ENCODE measurements around the gene CLEC4G.

The CLEC4G gene

GRCh38 chr19:7720351-7720750 is 11.6 kb downstream of the CLEC4G start:
- no peak for DNase-seq

GRCh38 chr19:7718668-7719067 is 13.2 kb downstream of the CLEC4G start:
- DNase-seq, result no peak

GRCh38 chr19:7716762-7717161 is 15.1 kb downstream of the CLEC4G start:
- DNase-seq, result no peak

- DNase-seq, result no peak
Observed at GRCh38 chr19:7715671-7716070, 16.2 kb downstream of the CLEC4G start.

DNA sequence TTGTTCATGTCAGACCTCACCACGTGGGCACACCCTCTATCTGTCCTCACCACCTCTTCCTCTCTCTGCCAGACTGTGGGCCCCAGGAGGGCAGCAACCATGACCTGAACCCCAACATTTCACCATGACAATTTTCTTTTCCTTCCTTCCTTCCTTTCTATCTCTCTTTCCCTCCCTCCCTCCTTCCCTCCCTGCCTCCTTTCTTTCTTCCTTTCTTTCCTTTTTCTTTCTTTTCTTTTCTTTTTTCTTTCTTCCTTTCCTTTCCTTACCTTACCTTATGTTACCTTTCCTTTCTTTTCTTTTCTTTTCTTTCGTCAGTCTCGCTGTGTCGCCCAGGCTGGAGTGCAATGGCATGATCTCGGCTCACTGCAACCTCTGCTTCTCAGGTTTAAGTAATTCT is 21.3 kb downstream of the CLEC4G start:
- no peak for DNase-seq

GRCh38 chr19:7709932-7710460 is 21.9 kb downstream of the CLEC4G start:
- no peak for DNase-seq

DNA sequence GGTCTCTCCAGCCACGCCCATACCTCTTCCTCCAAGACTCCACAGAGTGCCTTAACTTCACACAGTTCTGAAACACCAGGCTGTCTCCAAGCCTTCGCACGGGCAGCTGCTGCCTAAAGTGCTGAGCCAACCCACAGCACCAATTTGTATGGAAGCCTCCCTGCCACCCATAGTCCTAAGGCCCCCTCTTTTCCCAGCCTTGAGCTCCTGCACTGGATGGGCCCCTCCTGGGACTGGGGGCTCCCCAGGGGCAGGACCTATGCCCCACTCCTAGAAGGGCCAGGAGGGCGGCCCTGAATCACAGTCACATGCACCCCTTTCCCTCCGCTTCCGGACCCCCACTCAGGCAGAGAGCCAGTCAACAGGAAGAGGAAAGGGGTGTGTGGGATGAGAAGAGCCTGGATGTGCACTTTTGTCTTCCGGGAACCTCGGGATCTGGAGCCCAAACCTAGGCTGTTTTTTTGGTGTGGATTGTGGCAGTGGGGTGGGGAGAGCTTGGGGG is 24.9 kb downstream of the CLEC4G start:
- DNase-seq, result no peak

DNA sequence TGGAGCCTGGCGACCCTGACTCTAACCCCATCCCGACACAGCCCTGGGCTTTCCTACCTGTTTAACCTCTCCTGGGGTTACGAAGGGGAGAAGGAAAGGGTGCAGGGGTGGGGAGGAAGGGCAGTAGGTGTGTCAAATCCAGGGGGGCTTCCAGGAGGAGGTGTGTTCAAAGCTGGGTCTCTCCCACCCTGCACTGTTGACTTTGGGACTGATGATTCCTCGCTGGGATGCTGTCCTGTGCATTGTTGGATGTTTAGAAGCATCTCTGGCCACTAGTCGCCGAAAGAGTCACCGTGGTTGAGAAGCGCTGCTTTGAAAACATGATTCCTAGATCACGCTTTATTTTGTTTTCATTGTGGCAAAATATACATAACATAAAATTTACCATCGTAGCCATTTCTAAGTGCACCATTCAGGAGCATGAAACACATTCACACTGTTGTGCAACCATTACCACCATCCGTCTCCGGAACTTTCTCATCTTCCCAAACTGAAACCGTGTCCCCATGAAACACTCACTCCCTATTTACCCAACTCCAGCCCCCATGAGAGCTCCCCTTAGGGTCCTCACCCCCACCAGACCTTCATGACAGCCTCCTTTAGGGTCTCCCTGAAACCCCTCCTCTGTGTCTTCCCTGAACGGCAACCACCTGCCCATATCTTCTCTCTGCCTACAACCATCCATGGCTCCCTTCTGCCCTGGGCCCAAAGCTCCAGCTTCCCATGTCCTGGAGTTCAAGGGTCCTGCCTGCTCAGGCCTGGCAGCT is 25.5 kb downstream of the CLEC4G start:
- DNase-seq, result no peak

DNA sequence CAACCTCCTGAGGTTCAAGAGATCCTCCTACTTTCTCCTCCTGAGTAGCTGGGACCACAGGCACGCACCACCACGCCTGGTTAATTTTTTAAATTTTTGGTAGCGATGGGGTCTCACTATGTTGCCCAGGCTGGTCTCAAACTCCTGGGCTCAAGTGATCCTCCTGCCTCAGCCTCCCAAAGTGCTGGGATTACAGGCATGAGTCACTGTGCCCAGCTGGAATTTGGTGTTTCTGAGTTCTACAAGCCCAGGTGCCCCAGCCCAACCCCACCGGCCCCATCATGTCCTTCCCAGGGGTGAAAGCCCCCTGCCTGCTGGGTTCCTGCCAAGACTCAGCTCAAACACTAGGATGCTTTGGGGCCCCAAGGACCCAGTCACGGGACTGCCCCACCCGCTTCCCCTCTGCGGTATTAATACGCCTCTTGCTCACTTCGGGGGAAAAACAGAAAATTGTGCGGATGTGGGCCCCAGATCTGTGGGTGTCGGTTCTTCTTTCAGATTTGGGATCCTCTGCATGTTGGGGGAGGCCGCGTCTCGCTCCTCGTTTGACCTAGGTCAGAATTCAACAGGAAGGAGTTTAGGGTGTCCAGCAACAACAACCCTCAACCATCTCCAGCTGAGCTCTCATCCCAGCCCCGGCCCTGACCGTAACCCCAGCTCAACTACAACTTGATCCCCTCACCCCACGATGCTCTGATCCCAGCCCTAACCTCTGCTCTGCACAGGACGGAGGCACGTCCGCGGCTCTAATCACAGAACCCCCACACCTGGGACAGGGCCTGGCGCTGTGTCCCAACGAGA is 26.3 kb downstream of the CLEC4G start:
- DNase-seq, result no peak

DNA sequence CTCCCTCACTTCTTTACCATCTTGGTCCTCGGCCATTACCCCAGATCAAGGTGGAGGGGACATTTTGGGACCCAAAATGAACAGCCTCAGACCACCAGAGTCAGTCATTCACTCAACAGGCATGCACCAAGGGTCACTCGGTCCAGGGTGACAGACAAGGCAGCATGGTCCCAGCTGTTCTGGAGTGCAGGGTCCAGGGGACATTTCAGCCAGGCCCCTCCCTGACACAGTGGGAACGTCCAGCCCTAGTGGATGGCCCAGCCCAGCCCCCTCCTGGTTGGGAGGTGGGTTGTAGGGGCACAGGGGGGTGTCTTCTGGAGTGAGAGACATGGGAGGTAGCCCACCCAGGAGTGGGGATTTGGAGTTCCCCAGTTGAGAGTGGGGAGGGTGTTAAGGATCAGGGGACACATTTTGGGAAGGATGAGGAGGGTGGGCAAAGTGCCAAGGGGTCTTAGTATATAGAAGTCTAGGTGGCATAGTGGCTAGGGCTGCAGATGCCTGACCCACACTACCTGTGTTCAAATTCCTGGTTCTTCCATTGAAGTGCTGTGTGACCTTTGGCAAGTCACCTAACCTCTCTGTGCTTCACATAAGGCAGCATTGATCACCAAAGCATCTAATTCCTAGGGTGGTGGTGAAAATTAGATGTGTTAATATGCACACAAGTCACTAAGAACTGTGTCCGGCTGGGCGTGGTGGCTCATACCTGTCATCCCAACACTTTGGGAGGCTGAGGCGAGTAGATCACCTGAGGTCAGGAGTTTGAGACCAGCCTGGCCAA is 27.4 kb downstream of the CLEC4G start:
- no peak for DNase-seq

DNA sequence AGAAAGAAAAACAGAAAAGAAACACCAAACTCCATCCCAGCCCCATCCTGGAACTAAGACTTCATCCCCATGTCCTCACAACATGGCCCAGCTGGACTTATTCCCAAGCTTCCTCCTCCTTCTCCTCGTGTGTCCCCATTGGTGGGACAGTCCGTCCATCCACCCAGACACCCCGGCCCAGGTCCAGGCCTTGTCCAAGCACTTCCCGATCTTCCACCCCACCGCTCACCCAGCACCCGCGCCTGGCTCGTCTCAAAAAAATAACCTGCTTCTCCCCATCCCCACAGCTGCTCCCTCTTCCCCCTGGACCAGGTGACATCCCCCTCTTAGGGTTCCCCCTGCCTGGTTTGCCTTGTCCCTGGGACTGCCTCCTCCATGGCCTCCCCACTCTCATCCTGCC is 28.6 kb downstream of the CLEC4G start:
- DNase-seq, result no peak

GRCh38 chr19:7701654-7702457 is 30.1 kb downstream of the CLEC4G start, which contains the start of gene FCER2:
Gene FCER2, minus strand, starts transcription at chr19:7702131. Its CDS starts 2,371 bp downstream, at chr19:7699760.
- no peak for DNase-seq

GRCh38 chr19:7701049-7701653 is 30.8 kb downstream of the CLEC4G start:
- no peak for DNase-seq

GRCh38 chr19:7699417-7700401 is 32.2 kb downstream of the CLEC4G start:
- no peak for DNase-seq

- DNase-seq, result no peak
Observed at GRCh38 chr19:7699003-7699402, 32.9 kb downstream of the CLEC4G start.

DNA sequence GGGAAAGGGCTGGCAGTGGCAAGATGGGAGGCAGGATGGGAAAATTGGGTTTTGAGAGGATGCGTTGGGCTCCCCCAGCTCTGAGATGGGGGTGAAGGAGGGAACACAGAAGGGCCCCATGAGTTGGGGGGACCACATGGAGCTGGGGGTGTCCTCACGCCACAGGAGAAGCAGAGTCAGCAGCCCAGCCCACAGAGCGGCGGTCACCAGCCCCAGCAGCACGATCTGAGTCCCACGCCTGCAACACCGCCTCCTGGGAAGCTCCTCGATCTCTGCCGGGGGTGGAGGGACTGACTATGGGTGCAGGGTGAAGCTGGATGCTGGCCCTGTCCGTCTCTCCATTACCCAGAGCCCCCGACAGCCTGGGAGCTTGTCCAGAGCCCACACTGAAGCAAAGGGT is 33.3 kb downstream of the CLEC4G start:
- no peak for DNase-seq

DNA sequence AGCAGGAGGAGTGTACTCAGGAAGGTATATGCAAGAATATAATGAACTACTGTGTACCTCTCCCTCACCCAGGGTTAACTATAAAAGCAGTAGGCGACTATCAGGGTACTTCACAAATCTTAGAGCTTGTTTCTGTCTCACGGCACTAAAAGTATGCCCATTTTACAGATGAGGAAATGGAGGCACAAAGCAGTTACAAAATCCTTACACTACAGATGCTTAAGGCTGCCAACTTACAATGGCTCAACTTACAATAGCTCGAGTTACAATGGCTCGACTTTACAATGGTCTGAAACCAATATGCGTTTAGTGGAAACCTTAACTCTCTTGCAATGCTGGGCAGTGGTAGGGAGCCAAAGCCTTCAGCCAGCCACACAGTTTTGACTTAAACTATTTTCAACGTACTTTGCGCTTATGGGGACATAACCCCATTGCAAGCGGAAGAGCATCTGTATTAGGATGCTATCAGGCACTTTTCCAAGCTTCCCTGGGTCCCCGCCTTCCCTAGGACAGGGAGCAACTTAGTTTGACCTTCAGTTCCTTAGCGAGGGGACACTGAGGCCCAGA is 34.1 kb downstream of the CLEC4G start:
- DNase-seq, result no peak

DNA sequence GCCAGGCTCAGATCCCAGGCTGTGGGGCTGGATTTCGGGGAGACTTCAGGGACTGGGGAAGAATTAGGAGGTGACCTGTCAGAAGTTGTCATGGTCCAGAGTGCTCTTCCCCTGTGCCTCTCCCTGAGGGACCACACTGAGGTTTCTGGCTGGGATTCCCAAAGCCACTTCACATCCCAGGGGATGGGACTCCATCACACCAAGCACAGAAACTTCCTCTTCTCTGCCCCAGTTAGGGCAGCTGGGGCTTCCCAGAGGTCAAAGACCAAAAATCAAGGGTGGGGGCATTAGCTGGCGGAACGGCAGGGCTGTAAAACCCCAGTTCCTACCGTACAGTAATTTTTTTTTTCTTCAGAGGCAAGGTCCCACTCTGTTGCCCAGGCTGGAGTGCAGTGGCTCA is 37.4 kb downstream of the CLEC4G start:
- no peak for DNase-seq

DNA sequence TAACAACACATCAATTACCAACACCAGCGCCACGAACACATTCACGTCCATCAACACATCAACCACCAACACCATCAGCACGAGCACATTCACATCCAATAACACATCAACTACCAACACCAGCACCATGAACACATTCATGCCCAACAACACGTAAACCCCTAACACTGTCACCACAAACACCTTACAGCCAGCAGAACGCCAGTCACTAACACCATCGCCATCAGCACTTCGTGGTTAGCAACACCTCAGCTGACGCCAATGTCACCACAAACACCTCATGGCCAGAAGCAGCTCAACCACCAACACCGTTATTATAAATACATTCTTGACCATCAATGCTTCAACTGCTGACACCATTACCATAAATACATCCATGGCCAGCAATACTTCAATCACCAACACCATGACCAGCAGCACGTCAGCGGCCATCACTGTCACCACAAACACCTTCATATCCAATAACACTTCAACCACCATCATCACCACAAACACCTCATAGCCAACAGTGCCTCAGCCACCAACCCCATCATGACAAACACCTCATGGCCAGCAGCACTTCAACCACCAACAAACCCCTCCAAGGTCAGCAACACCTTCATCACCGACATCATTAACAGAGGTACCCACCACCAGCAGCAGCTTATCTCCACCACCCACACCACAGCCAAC is 39.4 kb downstream of the CLEC4G start:
- DNase-seq, result no peak

Data from left hindlimb (tissue), 1 donor.